NCI-H1694 treated with DMSO at 0.1 percent for 48 hours (cell line): ENCODE results near the gene CACNA1F.

Experiments
- DNase-seq: peaks from one replicate; lab custom pipeline; 2025; lab: John Stamatoyannopoulos, UW

The CACNA1F gene

DNA sequence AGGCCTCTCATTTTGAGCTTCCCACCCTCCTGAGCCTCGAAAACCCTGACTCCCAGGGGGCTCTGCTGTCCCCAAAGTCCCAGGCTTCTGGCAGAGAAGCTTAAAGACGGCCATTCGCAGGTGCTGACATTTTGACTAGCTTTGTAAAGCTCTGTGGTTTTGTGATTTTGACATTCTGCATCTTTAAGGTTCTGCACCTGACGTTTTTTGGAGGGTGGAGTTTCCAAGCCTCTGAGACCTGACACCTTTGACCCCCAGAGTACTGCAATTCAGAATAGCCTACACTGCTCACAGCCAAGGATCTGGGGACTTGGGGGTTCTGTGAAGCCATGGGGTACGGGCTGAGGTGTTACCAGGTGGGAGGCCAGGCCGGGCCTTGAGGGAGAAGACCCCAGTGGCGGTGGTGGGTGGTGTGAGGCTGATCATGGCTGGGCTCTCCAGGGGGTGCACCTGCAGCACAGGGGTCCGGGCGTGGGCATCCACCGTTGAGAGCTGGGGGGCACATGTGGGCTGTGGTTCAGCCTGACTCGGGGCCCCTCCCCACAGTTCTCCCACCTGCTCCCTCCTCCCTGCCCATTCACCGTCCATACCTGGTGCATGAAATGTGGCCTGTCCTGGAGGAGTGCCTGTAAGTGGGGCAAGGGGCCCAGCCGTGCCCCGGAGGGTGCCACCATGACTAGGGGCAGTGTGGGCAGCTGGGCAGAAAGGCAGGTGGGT is 24.1 kb upstream of the CACNA1F start:
- no peak for DNase-seq

DNA sequence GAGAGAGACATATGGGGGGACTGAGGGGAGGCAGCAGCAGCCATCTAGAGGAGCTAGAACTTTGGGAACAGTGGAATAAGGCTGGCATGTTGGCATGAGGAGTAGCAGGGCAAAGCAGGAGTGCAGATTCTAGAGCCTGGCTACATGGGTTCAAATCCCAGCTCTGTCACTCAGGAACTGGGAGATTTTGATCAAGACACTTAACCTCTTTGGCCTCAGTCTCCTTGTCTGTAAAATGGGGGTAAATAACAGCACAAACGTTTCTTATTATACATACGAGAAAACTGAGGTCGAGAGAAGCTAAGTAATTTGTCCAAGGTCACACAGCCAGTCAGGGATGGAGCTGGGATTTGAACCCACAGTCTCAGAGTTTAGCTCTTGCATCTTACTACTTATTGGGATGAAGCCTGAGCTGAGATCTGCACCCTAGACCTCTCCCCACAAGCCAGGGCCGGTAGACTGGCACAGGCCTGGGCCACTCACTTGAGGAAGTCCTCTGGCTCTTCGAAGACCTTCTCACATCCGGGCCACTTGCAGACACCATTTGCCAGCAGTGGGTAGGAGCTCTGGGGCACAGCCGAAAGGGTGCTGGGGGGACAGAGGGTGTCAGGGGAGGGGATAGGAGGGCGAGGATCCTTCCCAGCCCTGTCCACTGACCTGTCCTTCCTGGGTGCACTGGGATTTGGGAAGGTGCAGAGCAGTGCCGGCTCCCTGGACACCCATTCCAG is 23.3 kb upstream of the CACNA1F start:
- no peak for DNase-seq

DNA sequence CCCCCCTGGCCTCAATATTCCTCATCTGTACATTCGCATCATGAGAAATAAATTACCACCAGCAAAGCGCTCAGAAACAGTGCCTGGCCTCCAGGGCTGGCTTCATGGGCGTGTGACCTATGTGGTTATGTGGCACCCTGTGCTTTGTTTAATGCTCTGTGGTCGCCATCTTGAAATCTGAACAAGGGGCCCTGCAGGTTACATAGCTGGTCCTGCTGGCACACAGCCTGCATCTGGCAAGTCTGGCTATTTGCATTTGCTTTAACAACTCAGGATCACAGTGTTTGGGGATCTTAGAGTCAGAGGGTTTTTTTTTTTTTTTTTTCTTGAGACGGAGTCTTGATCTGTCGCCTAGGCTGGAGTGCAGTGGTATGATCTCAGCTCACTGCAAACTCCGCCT is 21.5 kb upstream of the CACNA1F start:
- no peak for DNase-seq

DNA sequence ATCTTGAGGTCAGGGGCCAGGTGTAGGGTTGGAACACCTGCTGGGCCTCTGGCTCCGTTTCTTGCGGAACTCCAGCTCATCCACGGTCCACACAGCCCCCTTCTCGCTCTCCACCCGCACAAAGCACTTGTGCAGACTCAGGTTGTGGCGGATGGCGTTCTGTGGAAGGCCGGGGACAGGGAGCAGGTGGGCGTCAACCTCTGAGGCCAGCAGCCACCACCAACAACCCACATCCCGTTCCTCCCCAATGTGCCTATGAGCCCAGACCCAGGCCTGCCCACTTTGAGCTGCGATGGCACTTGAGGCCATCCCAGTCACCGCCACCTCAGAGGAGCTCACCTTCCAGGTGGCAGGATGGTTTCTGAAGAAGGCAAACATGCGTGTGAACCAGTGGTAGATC is 18.2 kb upstream of the CACNA1F start:
- DNase-seq: no peak

DNA sequence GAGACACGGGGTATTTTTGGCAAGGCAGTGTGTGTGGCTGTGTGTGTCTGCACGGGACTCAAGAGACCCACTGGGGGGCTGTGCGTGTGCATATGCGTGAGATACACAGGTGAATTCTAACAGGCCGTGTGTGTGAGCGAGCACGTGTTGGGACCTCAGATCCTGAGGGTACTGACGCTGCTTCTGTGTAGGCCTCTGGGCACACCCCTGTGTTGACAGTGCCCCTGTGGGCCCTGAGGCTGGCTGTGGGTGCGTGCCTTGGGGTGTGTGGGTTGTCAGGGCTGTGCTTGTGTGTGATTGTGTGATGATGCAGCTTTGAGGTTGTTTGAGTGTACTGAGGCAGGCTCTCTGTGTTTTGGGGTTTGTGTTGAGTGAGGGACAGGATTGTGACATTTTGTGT is 17.4 kb upstream of the CACNA1F start:
- DNase-seq: no peak

DNA sequence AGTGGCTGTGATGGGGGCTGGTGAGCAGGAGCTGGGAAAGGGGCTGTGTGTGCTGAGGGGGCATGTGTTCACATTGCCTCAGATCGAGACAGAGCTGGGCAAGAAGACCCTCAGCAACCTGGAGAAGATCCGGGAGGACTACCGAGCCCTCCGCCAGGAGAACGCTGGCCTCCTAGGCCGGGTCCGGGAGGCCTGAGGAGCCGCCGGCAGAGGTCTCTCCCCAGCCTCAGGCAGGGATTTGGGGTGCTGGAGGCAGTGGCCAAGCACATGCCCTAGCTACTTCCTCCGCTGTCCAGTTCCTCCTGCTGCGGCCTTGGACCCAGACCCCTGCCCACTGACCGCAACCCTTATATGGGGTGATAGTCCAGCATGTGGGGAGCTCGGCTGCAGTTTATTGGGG is 16.9 kb upstream of the CACNA1F start:
- DNase-seq: no peak

DNA sequence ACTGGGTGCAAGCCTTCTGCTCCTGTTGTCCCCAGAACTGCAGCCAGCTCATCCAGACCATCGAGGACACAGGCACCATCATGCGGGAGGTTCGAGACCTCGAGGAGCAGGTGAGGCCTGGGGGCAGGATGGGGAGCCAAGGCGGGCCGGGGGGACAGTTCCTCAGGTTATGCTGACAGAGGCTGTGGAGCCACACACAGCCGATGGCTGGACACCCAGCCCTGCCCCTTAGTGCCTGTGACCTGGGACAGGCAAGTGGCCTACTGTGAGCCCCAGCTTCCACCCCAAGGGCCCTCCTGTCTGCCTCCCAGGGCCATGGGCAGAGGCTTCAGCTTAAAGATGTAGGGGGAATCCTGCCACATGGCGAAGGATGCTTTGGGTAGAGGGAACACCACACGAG is 16.5 kb upstream of the CACNA1F start:
- DNase-seq: no peak

DNA sequence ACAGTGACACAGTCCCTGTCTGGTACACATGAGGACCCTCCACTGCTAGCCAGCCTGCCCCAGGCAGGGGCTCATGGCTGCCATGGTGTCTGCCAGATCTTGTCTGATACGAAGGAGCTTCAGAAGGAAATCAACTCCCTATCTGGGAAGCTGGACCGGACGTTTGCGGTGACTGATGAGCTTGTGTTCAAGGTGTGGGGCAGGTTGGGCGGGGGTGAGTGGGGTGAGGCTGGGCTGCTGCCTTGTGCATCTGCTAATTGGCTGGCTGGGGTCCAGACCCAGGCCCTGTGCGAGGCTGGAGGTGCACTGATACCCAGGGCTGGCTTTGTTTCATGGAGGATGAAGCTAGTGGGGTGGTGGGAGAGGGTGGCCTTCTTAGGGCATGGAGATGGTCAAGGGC is 15.9 kb upstream of the CACNA1F start:
- DNase-seq: no peak

DNA sequence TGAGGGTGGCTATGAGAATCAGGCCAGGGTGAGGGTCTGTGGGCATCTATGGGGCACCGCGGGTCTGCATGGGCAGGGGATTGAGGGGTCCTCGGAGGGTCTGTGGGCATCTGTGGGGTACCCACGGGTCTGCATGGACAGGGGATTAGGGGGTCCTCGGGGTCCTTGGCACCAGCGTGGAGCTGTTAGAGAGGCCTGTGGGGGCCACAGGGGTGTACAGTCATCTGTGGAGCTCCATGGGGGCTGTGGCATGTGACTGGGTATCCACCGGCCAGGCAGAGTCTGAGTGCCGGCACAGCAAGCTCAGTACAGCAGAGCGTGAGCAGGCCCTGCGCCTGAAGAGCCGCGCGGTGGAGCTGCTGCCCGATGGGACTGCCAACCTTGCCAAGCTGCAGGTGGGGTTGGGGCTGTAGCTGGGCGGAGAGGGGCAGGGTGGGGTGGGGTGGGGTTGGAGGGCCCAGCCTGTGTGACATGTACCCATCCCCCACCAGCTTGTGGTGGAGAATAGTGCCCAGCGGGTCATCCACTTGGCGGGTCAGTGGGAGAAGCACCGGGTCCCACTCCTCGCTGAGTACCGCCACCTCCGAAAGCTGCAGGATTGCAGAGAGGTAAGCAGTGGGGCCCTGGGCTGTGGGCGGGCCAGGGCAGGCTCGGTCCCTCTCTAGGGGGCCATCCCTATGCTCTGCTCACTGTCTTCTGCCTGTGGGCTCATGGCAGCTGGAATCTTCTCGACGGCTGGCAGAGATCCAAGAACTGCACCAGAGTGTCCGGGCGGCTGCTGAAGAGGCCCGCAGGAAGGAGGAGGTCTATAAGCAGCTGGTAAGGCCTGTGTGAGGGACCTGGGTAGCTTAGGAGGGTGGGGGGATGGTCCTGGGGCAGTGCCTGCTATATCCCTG is 15.0 kb upstream of the CACNA1F start:
- DNase-seq: peak; percentile 8

DNA sequence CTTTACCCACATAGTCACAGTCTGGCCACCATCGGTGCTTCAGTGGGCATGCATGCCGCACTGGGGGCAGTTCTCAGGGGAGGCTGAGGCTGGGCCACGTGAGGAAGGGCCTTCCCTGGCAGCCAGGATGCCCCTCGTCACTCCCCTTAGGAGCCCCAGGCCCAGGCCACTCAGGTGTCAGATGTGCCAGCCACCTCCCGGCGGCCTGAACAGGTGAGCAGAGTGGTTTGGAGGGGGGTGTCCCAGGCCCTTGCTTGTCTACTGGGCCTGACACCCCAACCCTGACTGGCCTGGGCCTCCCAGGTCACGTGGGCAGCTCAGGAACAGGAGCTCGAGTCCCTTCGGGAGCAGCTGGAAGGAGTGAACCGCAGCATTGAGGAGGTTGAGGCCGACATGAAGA is 14.2 kb upstream of the CACNA1F start:
- no peak for DNase-seq

DNA sequence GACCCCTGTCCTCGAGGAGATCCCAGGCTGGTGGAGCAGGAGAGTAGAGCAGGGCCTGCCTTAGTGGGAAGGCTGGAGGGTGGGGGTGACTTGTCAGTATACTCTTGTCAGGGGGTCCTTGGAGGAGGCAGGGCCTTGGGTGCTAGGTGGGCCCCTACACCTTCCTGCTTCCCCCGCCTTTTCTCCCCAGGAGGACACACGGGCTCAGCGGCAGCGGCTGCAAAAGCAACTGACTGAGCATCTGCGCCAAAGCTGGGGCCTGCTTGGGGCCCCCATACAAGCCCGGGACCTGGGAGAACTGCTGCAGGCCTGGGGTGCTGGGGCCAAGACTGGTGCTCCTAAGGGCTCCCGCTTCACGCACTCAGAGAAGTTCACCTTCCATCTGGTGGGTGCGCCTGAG is 13.4 kb upstream of the CACNA1F start:
- DNase-seq: no peak

DNA sequence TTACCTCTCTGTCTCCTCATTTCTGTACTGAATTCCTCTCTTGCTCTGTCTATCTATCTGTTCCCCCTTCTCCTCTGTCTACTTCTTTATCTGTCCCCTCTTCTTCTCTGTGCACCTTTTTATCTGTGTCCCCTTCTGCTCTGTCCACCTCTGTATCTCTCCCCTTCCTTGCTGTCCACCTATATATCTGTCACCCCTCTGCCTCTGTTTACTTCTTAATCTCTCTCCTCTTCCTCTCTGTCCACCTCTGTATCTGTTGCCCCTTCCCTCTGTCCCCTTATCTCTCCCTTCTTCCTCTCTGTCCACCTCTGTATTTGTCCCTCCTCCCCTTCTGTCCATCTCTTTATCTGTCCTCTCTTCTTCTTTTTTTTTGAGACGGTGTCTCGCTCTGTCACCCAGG is 11.1 kb upstream of the CACNA1F start:
- DNase-seq: no peak

DNA sequence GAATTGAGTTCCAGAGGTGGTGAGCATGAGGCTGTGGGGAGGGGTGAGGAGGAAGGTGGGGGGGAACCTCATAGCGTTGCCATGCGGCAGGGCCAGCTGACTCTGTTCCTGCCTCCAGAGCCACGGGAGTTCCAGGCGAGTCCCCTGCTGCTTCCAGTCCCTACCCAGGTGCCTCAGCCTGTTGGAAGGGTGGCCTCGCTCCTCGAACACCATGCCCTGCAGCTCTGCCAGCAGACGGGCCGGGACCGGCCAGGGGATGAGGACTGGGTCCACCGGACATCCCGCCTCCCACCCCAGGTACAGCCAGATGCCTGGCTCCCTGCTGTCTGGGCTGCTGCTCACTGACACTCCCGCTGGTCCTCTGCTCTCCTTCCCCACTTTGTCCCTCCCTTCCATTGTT is 10.0 kb upstream of the CACNA1F start:
- DNase-seq: no peak

DNA sequence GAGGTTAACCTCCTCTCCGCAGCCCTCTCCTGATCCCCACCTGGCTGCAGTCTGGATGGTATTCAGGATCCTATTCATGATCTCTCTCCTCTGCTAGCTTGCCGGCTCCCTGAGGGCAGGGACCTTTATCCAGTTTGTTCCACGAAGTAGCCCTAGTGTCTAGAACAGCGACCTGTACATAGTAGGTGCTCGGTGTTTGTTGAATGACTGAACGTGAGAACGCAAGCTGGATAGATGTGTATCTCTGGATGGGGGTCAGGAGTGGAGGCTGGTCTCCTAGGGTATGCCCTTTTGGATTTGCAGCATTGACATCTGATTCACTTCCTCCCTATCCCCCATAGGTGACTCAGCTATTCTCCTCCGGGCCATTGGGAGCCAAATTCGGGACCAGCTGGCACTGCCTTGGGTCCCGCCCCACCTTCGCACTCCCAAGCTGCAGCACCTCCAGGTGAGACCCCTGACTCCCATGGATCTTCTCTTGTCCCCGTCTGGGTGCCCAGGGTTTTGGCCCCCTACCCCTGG is 9.5 kb upstream of the CACNA1F start:
- DNase-seq: no peak

DNA sequence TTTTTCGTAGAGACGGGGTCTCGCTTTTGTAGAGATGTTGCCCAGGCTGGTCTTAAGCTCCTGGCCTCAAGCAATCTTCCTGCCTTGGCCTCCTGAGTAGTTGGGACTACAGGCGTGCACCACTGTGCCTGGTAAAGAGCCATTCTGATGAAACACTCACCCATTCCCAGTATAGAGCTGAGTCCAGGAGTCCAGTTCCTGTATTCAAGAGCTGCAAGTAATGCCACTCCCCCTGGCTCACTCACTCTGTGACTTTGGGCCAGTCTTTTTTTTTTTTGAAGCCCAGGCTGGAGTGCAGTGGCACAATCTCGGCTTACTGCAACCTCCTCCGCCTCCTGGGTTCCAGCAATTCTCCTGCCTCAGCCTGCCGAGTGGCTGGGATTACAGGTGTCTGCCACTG is 5.6 kb upstream of the CACNA1F start:
- no peak for DNase-seq

DNA sequence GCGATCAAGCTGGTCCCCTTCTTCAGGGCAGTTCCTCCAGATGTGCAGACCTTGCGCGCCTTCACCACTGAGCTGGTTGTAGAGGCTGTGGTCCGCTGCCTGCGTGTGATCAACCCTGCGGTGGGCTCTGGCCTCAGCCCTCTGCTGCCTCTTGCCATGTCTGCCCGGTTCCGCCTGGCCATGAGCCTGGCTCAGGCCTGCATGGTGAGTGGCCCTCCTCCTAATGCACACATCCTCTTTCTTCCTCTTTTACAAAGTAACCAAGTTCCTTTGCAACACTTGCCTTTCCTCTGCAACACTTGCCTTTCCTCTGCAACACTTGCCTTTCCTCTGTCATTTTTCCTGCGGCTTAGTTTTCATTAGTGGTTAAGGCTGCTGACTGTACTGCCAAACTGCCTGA is 3.9 kb upstream of the CACNA1F start:
- no peak for DNase-seq

DNA sequence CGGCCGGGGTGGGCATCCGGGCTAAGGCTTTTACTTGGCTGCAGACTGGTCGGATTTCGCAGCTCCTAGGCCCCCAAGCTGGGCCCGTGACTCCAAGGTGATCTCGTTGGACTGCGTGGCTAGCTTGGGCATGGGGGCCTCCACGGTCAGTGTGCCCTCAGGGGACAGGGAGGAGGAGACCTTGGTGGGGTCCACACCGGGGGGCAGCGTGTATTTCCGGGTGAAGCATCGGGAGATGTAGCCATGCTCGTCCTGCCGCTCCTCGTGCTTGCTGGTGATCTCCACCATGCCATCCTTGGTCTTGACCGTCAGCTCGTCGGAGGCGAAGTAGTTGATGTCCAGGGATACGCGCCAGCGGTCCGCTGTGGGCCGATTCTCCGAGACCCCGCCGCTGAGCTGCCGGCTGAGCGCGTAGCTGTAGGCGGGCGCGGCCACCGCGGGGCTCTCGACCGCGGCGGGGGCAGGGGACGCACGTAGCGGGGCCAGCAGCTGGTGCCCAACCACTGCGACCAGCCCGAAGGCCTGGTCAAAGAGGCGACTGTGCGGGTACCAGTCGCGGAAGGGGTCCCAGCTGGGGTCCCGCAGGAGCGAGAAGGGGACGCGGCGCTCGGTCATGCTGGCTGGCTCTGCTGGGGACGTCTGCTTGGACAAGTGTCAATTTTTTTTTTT is 881 bp upstream of the CACNA1F start:
- no peak for DNase-seq

DNA sequence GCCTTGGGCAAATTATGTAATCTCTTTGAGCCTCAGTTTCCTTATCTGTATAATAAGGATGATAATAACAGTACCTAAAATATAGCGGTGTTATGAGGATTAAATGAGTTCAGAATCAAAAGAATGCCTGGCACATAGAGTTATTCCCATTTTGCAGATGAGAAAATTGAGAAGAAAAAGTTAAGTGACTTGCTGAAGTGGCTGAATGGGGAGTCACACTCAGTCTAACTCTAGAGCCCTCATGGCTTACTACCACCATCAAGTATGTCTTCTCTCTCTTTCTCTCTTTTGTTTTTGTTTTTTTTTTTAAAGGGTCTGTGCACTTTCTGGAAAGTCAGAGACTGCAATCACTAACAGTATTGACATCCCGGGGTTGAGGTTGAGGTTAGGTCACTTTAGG is 615 bp downstream of the CACNA1F start:
- no peak for DNase-seq

DNA sequence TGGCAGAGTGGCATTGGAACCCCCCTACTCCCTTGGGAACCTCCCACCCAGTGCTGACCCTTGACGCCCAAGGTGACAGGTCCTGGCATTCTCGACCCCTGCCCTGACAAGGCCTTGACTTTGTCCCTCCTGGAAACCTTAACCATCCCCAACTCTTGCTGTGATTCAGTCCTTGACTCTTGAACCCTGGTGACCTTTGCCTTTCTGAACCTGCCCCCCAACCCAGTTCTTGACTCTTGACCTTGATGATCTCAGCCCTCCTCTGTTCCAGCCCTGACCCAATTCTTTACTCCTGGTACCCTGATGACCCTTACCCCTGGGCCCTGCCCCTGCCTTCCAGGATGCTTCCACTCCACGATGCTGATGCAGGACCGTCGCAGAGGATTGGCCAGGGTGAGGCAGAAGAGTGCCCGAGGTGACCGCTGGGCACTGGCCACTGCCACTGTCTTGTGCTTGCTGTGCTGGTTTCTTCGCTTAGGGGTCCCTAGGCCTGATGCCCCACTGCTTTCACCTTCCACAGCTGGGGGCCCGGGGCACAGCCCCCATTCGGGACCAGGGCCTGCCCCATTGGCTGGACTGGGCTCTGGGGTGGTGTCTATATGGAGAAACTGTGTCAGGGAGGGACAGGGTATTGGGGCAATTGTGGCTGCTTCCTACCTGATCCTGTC is 1.7 kb downstream of the CACNA1F start:
- DNase-seq: no peak

DNA sequence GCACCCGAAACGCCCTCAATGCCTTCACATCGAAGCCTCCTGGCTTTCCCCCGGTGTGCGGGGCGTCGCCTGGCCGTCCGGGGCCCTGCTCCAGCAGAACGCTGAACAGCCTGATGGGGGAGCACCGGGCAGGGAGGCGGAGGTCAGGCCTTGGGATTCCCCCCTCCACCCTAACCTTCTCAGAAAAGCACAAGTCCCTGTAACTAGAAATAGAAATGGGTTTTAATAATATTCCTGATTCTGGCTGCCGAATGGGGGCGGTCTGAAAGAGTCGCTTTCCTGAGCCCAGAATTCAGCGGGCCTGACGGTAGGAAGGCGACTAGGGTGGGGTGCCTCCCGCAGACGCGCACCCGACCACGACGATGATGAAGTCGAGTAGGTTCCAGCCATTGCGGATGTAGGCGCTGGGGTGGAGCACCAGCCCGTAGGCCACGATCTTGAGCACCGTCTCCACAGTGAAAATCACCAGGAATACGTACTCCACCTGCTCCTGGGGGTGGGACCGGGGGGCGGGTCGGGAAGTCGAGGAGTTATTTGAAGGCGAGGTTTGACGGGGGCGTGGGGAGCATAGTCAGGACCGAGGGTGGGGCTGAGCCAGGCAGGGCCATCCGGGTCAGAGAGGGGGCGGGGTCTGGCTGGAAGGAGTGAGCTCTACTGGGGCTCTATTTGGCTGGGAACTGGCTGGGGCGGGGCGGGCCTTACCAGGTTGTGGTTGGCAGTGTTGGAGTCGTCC is 2.5 kb downstream of the CACNA1F start:
- DNase-seq: no peak

DNA sequence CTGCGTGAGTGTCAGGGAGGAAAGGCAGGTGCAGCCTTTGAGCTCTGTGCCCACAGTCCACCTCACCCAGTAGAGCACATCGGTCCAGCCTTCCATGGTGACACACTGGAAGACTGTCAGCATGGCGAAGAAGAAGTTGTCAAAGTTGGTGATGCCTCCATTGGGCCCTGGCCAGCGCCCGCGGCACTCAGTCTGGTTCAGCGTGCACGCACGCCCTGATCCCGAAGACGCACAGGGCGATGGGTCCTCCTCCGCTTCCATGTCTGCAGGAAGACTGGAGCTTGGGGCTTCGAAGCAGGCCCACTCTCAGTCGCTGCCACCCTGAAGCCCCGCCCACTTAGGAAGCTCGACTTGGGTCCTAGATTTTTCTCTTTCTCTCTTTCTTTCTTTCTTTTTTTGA is 5.0 kb downstream of the CACNA1F start:
- DNase-seq: no peak
